ENCODE results near the gene PTPN11.

- TF ChIP-seq ZNF274 (IDR thresholded peaks at IDR 0.05; ENCODE audit: low read depth, low read length) (no peak), SUZ12 (IDR thresholded peaks at IDR 0.05; ENCODE audit: extremely low read depth, insufficient read depth, insufficient read length) (no peak)
These were observed 99.6 kb downstream of the PTPN11 start for GRCh38 chr12:112518365-112518735.

Measured in NT2/D1 (cell line).